ENCODE results near the gene BMP6. TPM values are rescaled to one million over a fixed set of nuclear protein-coding genes. Genes with fewer than 3 reads are reported as not detected.
A peak's percentile ranks its signal among the peaks of the same experiment; 100 is the strongest.
"Not testable (repeated sequence)": the region's sequence is repeated elsewhere in the genome, so short reads cannot be mapped to it uniquely, and the experiment has no call there.

The BMP6 gene
- total RNA-seq, 1 experiment from 2014 or later = 0.22 TPM

DNA sequence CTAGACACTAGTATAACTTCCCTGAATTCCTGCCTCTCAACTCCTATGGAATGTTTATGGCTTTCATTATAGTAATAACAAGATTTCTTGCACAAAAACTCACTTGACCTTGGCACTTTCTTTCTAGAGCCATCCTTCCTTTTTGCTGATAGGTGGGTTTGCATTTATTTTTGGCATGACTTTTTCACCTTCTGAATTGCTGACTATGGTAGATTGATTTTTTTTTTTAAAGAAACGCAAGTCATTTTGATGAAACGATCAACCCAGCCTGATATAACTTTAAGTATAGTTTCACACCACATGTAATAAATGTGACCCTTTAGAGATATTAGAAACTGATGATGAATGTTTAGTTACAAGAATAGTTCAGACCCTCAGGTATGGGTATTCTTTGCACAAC is 61.8 kb downstream of the BMP6 start:
- DNase-seq (ENCODE audit: low spot score) = no peak

DNA sequence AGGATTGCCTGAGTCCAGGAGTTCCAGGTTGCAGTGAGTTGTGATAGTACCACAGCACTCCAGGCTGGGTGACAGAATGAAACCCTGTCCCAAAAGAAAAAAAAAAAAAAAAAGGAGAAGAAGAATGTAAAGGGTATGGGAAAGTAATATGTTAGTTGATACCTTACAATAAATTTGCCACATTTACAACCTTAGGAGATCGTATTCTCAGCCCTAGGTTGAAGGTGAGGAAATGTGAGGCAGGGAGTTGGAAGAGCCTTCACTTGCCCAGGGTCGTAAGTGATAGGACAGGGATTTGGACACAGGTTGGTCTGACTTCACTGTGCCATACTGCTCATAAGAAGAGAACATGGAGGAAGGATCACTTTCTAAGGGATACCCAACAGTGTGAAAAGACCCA is 68.6 kb downstream of the BMP6 start:
- no peak for DNase-seq (ENCODE audit: low spot score)

DNA sequence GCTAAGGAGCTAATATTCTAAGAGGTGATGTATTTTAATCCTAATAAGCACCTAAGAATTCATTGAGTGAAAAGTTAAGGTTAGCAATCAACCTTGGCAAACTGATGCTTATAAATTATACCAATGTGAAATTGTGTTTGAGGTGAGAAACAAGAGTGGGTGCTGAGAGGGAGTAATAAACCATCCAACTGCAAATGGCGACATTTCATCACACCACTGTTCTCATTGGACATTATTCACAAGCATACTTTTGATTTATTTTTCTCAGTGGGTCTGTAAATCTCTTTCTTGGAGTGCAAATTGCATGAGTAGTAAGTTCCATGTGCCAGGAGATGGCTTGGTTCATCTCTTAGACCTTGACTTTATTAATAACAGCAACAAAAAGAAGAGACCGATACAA is 71.5 kb downstream of the BMP6 start:
- no peak for DNase-seq (ENCODE audit: low spot score)

DNA sequence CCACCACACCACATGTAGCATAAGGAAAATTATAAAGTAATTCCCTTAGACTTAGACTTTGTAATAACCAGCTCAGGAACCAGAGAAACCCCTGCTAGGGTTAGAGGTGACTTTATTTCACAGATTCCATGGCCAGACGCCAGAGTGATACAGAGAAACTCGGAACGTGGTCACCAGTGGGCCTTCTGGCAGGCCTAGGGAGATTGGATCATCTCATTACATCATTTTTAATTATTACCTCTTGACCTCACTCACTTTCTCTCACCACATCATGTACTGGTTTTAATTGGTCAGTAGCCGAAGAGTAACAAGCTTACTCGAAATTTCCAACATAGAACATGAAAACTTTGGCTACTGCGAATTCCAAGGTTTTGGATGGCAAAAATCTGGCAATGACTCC is 72.9 kb downstream of the BMP6 start:
- DNase-seq (ENCODE audit: low spot score) = no peak

DNA sequence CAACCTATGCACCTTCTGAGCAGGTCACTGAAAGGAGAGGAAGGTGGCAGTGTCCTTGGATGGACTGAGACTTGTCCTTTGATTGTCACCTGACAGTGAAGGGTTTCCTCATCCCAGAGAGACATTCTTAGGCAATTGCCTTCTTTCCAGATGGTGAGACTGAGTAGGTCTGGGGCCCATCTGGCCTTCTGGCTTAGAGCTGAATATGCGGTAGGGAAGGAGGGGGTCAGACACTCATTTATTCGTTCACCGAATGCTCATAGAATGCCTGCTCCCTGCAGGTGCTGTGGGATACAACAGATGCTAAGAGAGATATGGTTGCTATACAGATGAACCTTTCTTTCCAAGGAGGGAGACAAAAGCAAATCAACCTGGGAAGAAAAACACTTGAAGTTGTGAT is 76.8 kb downstream of the BMP6 start:
- no peak for DNase-seq (ENCODE audit: low spot score)

DNA sequence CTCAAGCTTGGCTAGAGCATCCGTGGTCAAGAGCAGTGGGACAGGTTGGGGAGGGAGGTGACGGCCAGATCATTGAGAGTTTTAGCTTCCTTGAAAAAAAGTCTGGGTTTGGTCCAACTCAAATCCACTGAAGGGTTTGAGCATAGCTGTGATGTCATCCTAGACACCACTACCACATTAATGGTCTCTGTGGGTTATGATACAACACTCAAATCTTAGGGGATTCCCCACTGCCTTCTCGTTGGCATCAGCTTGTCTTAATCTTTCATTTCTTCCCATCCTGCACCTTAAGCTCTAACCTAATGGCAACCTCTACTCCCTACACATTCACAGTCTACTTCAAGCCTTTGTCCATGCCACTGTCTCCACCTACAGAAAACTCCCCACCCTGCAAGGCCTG is 77.3 kb downstream of the BMP6 start:
- DNase-seq (ENCODE audit: low spot score) = peak; percentile 10

DNA sequence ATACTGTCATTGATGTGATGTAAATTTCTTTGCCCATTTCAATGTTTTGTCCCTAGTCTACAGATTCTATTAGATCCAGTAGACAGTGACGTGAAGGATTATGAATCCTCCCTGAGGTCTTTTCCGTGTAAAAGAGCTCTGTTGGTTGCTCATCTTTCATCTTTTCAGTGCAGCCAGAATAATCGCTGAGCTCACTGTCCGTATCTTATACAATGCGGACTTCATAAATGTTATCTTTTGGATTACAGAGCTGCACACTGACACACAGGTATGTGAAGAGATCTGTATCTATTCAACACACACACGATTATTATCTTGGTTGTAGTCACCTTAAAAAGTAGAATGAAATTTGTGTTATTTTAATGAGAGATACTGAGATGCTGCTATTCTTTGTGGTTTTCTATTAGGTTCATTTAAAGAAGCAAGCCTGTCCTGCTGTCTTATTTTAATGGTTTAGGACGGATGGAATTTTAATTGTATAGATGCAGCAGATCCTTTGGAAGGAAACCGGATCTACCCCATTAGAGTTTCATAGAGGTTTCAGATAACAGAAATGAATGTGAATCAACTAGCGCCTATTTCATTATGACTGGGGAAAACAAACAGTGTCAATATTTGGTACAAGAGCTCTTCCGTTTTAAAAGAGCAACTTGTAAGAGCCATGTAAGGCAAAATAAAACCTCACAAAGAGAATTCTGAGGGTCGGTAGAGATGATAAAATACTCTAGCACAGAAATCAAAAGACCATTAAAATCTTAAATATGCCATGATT is 79.4 kb downstream of the BMP6 start:
- no peak for DNase-seq (ENCODE audit: low spot score)

DNA sequence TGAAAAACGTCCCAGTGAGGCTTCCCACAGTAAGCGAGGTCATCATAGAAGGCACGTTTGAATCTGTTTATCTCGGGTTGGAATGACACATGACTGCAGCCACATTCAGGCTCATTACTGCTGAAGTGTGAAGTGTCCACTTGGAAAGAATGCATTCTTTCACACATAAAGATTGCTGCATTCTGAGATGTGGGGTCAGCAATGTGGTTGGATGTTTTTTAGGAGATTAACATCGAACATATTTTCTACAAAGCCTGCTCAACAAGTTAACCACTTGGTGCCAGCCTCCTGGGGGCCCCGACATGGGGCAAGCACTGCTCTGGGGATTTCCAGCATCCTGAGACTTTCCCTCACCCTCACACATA is 79.9 kb downstream of the BMP6 start:
- peak; percentile 4 for DNase-seq (ENCODE audit: low spot score)

DNA sequence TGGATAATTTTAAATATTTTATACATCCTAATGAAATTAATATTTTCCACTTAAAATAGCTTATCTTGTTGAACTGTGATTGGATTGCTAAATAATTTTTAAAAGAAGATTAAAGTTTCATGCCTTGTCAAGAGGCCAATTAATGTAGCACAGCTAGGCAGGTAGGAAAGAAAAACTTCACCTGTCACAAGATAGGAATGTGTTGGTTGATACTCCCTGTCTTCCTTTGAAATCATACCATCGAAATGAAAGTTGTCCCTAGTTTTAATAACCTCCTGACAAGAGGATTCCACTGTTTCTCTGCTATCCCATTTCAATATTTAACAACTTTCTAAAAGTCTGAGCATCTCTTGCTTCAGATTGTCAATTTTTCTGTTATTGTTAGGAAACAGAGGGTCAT is 80.8 kb downstream of the BMP6 start:
- DNase-seq (ENCODE audit: low spot score) = no peak

DNA sequence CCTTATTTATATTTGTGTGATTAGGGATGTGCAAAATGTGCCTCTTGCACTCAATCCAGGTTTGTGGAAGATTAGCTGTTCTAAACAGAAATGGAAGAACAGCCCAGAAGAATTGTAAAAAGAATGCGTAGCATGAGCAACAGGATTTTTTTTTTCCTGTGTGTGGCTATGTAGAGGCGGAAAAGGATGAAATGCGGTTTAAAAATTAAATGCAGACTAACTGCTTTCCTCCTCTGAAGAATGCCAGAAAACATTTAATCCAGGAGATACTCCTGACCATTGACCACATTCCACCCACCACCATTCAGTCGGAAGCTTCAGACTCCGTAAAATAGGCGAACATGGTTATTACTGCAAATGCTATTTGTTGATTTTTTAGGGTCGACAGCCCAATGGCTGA is 83.4 kb downstream of the BMP6 start:
- DNase-seq (ENCODE audit: low spot score) = no peak

DNA sequence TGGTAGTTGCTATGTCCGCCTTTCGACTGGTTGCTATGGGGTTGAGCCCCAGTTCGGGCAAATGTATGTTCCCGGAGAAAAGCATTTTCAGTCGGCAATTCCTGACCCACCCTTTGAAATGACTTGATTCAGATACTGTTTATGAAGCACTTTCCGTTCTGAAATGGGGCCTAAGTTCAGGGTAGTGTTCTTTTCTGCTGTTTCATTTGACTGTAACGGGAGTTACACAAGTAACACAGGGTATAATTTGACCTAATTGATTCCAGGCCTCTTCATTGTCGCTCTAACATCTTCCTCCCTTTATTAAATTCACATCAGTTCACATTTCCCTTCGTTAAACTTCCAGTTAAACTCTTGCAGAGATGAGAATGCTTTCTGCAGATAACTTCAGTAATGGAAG is 85.5 kb downstream of the BMP6 start:
- no peak for DNase-seq (ENCODE audit: low spot score)

DNA sequence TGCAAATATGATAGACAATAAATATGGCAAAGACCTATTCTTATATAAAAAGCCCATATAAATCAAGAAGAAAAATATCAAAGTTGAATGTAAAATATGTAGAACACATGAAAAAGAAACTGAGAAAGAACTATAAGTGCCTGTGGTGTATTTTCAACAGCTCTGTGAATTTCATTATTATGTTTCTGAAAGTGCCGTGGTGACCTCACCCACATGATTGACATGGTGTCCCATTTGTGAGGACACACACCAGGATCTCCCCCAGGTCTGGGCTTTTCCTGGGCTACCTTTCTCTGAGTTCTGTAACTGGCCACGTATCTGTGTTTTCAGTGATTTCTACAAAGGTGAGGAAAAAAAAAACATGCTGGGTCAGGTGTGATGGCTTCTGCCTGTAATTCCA is 86.7 kb downstream of the BMP6 start:
- DNase-seq (ENCODE audit: low spot score) = no peak

DNA sequence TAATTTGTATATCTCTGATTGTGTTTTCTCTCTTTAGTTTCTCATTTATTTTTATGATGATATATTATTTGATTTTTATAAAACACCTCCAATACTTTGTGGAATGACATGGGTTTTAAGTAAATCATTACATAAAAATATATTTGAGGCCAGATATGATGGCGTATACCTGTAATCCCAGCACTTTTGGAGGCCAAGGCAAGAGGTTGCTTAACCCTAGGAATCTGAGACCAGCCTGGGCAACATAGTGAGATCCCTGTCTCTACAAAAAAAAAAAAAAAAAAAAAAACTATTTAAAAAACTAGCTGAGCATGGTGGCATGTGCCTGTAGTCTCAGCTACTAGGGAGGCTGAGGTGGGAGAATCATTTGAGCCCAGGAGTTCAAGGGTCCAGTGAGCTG is 87.3 kb downstream of the BMP6 start:
- no peak for DNase-seq (ENCODE audit: low spot score)

DNA sequence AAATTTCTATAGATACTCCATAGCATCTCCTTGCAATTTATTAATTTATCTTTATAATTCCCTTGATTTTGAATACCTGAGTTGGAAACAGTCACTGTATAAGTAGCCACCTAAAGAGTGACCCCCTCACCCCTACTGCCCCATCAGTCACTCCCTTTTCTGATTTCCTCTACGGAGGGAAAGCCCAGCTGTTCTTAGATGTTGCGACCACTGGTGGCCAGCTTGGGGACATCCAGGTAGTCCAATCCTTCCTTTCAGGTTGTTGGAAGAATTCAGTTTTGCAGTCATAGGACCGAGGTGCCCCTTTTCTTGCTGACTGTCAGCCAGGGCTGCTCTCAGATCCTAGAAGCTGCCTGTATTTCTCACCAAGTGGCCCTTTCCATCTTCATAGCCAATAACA is 87.8 kb downstream of the BMP6 start:
- DNase-seq (ENCODE audit: low spot score) = no peak

DNA sequence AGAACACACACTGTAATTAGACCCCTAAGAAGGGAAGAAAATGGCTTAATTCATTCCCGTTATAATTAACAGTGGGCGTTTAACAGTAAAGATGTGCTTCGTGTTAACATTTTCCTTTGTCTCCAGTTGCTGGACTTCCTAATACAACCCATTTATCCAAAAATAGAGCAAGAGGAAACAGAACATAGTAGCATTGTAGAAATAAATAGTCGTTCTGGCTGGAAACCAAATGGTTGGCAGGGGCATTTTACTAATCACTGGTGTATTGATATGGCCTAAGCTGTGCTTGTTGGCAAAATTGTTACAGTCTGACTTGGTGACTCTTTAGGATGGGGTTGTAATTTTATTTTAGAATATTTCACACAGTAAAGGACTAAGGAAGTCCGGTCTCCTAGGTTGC is 89.8 kb downstream of the BMP6 start:
- no peak for DNase-seq (ENCODE audit: low spot score)

DNA sequence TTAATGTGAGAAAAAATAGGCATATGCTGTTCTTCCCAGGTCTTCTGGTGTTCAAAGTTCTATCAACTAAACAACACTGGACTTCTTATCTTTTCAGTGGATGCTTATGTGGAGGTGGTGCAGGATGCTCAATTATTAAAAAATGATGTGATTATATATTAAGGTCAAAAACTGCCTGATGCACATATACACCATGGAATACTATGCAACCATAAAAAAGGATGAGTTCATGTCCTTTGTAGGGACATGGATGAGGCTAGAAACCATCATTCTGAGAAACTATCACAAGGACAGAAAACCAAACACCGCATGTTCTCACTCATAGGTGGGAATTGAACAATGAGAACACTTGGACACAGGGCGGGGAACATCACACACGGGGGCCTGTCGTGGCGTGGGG is 91.3 kb downstream of the BMP6 start:
- not testable (repeated sequence) for DNase-seq (ENCODE audit: low spot score)

DNA sequence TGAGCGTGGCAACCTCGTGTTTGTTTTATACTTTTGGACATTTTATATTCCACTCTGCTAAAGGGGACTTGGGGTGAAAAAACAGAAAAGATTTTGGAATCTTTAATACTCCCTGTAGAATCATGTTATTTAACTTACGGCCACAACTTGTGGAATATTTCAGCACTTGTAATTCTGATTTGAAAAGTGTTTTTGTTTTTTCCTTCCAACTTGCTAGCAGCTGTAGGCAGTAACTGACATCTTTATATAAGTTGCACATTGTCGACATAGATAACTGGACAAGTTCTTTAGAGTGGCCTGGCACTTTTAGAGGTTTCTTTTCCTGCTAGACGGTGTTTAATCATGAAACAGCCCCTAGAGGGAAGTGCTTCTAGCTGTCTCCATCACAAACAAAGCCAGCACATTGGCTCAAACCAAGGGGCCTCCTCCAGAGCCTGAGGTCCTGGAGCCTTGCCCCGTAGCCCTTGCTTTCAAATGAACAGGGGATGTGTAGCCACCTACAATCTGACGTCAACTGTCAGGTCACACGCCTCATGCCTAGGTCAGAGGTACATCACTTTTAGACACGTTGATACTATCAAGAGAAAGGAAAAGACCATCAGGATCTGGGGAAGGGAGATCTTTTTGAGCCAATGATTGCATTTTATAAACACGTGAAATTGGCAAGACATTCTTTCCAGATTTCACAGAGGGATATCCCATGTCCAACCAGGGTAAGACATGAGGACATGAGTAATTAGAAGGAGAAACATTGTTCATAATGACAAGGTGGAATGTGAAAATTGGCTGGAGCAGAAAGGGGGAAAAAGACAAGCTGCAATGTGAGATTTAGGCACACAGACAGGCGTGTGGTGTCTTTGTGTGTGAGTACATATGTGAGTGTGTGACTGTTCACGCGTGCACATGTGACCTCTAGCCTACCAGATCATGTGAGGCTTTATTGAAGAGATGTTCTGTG is 92.6 kb downstream of the BMP6 start:
- no peak for DNase-seq (ENCODE audit: low spot score)

DNA sequence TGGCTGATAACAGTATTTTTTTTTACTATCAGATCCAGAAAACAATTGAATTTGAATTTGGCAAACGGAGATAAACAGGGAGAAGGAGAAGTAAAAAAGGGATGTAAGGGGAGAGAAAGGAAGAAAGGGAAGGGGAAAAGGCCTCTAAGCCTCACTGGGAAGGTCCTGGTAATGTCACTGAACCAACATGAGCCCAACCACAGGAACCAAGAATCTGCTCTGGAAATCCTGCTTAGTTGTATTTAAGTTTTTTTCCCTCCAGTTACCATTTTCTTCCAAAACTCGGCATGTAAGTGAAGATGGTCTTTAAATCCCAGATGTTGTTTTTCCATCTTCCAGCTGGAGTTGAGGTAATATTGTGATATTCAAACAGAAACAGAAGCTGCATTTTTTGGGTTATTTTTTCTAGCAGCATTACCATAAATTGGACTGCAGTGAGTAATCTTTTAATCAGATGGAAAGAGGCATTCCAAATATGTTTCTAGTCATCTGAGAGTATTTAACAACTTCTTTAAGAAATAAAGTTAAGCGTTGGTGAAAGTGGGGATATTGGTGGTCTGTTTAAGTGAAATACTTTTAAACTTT is 93.6 kb downstream of the BMP6 start:
- DNase-seq (ENCODE audit: low spot score) = no peak

DNA sequence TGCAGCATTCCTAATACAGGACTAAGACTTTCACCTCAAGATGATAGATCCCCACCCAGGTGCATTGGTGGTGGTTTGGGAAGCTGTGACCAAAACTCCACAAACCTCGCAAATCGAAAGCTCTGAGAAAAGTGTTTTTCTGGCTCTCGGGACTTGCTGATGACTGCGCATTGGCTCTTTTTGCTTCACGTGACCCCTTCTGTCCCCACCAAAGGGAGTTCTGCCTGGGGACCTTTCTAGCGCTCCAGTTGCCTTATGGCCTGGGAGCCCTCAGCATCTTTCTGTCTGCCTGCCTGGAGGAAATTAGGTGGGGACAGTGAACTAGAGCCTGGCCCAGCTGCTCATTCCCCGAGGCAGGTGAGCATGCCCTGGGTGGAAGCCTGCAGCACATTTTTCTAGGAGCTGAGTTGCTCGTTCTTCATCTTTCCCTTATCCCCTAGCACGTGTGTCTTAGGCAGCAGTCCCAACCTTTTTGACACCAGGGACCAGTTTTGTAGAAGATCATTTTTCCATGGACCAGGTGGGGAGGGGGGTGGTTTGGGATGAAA is 94.5 kb downstream of the BMP6 start:
- no peak for DNase-seq (ENCODE audit: low spot score)

DNA sequence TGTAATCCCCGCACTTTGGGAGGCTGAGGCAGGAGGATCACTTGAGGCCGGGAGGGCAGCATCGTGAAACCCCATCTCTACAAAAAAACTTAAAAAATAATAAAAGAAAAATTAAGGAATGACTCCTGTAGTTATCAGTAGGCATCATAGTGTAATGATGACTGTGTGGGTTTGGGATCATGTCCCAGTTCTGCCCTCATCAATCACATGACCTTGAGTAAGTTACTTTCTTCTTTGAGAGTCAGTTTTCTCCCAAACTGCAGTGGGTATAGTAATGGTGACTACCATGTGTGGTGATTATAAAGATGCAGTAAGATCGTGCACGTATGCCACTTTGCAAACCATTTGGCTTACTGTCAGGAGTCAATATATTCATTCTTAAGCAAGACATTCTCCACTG is 95.5 kb downstream of the BMP6 start:
- peak; percentile 15 for DNase-seq (ENCODE audit: low spot score)

DNA sequence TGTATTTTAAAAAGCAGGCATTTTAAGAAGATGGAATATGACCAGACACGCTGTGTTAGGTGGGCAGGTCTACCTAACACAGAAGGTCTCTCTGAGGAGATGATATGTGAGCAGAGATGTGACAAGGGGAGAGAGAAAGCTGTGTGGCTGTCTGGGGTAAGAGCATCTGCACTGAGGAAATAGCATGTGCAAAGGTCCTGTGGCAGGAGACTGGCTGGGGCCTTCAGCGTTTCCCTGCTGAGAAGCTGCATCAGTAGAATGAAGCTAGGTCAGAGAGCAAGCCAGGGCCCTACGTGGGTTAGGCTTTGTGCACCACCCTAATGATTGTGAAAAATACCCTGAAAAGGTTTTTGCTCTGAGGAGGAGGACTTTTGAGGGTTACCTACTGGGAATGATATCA is 97.7 kb downstream of the BMP6 start:
- no peak for DNase-seq (ENCODE audit: low spot score)

DNA sequence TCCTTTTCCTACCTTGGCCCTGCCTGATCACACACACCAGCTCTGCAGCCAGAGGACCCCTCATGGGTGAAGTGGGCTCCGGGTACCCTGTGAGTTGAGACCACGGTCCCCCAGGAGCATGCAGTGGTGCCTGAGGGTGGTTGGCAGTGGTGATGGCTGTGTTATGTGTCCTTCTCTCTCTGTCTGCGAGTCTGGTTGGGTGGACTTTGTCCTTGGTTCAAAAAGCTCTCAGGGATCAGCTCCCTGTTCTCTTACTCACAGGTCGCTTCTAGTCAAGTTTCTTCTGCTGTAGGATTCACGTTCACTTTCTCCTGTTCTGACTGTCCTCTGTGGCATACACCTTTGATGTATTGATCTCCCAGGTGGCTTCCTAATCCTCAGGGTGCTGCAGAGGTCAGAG is 100.1 kb downstream of the BMP6 start:
- no peak for DNase-seq (ENCODE audit: low spot score)

DNA sequence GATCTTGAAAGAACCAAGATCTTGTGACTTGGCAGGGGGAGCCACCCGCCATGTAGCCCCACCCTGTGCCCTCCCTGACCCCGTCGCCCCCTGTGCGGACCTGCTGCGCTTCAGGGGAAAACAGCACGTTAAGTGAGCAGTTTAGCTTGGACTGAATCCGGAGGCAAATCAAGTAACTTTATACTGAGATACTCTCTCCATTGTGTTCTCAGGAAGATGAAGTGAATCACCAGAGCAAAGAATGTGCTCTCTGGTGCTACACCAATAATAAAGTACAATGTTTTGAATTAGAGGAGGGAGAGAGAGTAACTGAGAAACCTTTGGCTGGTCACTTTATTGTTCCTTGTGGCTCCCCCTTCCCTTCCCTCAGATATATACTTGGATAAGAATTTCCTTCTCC is 101.2 kb downstream of the BMP6 start:
- no peak for DNase-seq (ENCODE audit: low spot score)

All from A172 (cell line).